Stimulated activated CD8-positive, alpha-beta memory T cell treated with anti-CD3 and anti-CD28 coated beads, Interleukin-12 subunit alpha, Interleukin-12 subunit beta, amount 100 ng/mL, for 24 hours (primary cell): ENCODE measurements around the gene KCNE1.
"Not testable (repeated sequence)": the region's sequence is repeated elsewhere in the genome, so short reads cannot be mapped to it uniquely, and the experiment has no call there.

ENCODE experiments used
- DNase-seq: peaks from one replicate; pipeline ENCODE4 v3.0.0-alpha.2; 2020; ENCODE audit errors: extremely low read depth

The KCNE1 gene

GRCh38 chr21:34511787-34512455 is at the start of gene KCNE1:
TSS of gene KCNE1 (minus strand) at chr21:34512210. CDS start at chr21:34449634, 62,576 bp downstream.
- no peak for DNase-seq

- DNase-seq = no peak
These were observed 49.8 kb upstream of the KCNE1 start for GRCh38 chr21:34561806-34562205.

GRCh38 chr21:34560609-34561008 is 48.6 kb upstream of the KCNE1 start:
- DNase-seq = no peak

- no peak for DNase-seq
These were observed 48.0 kb upstream of the KCNE1 start for GRCh38 chr21:34560021-34560420.

- DNase-seq = no peak
These were observed 47.1 kb upstream of the KCNE1 start for GRCh38 chr21:34559089-34559631.

DNA sequence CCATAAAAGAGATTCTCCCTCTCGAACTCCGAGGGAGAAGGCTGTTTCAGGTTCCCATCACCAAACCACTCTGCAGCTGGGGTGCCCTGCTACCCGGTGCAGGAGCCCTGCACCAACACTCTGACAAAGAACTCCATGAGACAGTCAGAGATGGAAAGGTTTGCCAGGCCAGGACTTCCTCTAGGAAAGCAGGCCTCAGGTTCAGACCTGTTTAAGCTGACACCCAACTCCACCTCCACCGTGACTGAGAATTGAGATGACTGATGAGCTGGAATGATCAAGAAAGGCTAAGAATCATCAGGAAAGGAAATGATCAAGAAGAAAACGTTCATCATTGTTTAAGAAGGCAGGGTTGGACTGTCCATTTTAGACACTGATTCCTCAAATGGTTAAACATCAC is 46.2 kb upstream of the KCNE1 start:
- no peak for DNase-seq

- DNase-seq = no peak
These were observed 45.3 kb upstream of the KCNE1 start for GRCh38 chr21:34557261-34557660.

DNA sequence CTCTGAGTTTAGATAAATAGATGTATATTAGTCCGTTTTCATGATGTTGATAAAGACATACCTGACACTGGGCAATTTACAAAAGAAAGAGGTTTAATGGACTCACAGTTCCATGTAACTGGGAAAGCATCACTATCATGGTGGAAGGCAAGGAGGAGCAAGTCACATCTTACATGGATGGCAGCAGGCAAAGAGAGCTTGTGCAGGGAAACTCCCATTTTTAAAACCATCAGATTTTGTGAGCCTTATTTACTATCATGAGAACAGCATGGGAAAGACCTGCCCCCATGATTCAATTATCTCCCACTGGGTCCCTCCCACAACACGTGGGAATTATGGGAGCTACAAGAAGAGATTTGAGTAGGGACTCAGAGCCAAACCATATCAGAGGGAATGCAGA is 42.7 kb upstream of the KCNE1 start:
- not testable (repeated sequence) for DNase-seq

- DNase-seq = no peak
These were observed 42.2 kb upstream of the KCNE1 start for GRCh38 chr21:34554227-34554626.

GRCh38 chr21:34553151-34553952 is 41.3 kb upstream of the KCNE1 start:
- no peak for DNase-seq

GRCh38 chr21:34552360-34553098 is 40.5 kb upstream of the KCNE1 start:
- DNase-seq = no peak

DNA sequence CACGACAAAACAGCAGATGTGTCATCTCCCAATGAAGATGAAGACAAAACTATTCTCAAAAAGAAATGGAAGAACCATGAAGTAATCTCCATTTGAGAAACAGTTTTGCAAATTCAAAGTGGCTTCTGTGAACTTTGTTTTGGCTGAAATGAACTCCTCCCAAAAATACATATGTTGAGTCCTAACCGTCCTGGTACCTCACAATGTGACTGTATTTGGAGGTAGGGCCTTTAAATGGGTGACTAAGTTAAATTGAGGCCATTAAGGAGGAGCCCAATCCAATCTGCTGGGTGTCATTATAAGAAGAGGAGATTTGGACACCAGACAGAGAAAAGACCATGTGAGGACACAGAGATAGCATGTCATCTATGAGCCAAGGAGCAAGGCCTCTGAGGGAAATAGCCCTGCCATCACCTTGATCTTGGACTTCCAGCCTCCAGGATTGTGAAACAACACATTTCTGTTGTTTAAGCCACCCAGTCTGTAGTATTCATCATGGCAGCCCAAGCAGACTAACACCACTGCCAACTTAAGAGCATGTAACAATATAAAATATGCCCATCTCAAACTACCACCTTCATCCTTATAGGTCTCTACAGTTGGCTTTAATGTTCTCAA is 38.3 kb upstream of the KCNE1 start:
- no peak for DNase-seq

DNA sequence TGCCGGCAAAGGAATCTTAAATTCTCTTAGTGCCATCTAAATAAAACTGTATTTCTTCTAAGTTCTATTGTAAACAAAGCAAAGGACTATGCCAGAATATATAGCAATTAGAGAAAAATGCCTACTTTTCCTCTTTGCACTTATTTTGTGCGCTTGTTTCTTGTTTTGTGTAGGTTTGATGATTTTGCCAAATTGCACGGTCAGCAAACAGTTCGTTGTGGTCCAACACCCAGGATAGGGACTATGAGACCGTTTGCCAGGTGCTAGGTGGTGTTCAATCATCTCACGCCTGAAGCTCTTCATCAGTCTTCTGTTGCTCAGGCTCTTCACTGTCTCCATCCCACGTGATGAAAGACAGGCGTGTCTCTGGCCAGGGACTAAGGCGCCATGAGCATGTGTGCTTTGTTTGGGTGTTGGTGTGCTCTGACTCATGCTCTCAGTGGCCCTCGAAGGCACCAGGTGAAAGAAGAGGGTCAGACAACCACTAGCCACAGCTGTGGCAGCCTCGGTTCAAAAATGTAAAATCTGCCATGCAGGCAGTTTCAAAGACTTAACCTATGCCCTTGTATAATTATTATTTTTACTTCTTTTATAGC is 36.9 kb upstream of the KCNE1 start:
- no peak for DNase-seq

DNA sequence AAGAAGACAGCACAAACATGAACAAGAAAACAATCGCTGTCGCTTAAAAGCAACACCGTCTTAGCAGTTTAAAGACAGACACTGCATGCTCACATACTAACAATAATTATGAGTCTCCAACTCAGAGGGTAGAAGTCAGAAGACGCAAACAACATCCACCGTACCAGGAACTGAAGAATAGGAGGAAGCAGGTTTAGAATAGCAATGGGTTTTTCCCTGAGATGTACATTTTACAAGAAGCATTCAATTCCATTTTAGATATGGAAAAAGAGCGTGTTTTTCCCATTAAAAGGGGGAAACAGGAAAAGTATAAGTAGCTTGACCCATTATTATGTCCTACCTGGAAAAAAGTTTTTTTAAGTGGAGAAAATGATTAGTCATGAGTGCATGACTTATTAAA is 34.5 kb upstream of the KCNE1 start:
- no peak for DNase-seq

DNA sequence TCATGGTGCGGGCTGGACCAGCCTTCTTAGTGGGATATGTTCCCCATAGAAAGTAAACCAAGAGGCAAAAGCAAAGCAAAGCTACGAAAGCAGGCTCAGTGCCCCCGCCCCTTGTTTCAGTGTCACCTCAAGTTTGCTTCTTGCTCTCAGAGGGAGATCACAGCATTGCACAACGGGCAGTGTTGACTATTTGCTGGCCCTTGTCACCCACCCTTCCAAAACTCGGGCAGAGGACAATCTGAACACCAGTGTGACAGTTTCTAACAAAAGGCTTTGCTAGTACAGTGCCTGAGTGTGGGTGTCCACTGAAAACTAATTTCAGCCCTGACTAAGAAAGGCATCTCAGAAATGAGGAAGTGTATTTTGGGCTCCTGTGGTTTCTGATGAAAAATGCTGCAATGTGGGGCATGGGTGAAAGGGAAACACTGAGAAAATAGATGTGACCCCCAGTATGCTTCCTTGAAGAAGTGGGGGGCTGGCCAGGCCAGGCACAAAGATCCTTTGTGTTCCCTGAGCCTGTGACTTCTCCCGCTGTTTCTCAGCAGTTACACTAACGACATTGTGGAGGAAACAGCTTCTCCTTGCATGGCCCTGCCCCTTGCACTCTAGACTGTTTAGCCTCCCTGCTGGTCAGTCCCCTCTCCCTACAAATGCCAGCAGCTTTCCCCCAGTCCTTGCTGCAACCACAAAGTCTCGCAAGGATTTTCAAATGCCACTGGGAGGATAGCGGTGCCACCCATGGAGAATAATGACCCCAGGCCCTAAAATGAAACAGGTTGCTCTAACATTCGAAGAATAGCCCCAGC is 33.3 kb upstream of the KCNE1 start:
- no peak for DNase-seq

GRCh38 chr21:34544032-34544496 is 32.1 kb upstream of the KCNE1 start:
- no peak for DNase-seq

- no peak for DNase-seq
These were observed 31.0 kb upstream of the KCNE1 start for GRCh38 chr21:34543017-34543416.

- no peak for DNase-seq
These were observed 28.2 kb upstream of the KCNE1 start for GRCh38 chr21:34540206-34540605.

GRCh38 chr21:34537838-34538237 is 25.8 kb upstream of the KCNE1 start:
- no peak for DNase-seq

DNA sequence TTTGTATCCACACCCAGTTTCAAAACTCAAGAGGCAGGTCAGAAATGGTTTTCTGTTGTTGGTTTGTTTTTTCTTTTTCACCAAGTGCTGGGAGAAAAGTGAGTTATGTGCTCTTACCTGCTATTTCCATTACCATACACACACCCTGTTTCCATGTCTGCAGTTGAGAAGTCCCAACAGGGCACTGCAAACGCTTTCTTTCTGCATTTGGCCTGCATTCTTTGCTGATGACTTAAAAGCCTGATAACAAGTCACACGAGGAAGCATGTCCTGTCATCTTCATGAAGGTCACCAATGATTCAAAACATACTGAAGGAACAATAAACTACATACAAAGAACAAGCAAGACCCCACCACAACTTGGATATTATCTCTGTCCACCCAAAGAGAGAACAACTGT is 24.8 kb upstream of the KCNE1 start:
- no peak for DNase-seq

- no peak for DNase-seq
These were observed 24.3 kb upstream of the KCNE1 start for GRCh38 chr21:34536311-34536710.
